B cell (primary cell): Measurements from ENCODE around the gene RIC3. TPM values are rescaled to one million over a fixed set of nuclear protein-coding genes. Genes with fewer than 3 reads are reported as not detected.

Experiments
- ATAC-seq: fragments of 200-7000 bp; cut with Tn5 transposase; one replicate; pipeline ENCODE4 v1.10.0; 2021; ENCODE audit warnings: low read depth, mild to moderate bottlenecking, moderate number of reproducible peaks, moderate library complexity
- CTCF ChIA-PET: fragments of 350-600 bp; sonication (Branson Sonifier 250); formaldehyde crosslinking; loops from one replicate; lab custom pipeline; 2021; ENCODE audit warnings: antibody characterized with exemption, inconsistent platforms; lab: Charles Lee
- POLR2A ChIA-PET: fragments of 350-600 bp; sonication (Branson Sonifier 250); formaldehyde crosslinking; loops from one replicate; lab custom pipeline; 2021; ENCODE audit warnings: antibody characterized with exemption; lab: Charles Lee
- DNase-seq: peaks from one replicate; pipeline ENCODE4 v3.0.0; 2013
- H2AFZ ChIP-seq: 2 replicates; pipeline ENCODE4 v1.6.1; 2012; ENCODE audit warnings: mild to moderate bottlenecking, low read depth, low read length; ENCODE audit not compliant: insufficient read depth, poor library complexity, severe bottlenecking
- H3K27ac ChIP-seq, 2 donors: 1 replicate in 1 of 2; 2 replicates in 1 of 2; pipeline ENCODE4 v1.5.1; 2012 to 2013; ENCODE audit warnings: low read length in 2 of 2, mild to moderate bottlenecking in 2 of 2, moderate library complexity in 1 of 2
- H3K27me3 ChIP-seq, 4 experiments: fragments of 200-600 bp in 1 of 4; sonication (generic) in 1 of 4; replicated peaks in 1 of 4; 1 replicate in 2 of 4; 2 replicates in 2 of 4; pipeline versions ENCODE4 v1.6.1 to v1.7.0; 2013 to 2016; ENCODE audit warnings: low read length in 3 of 4, mild to moderate bottlenecking in 2 of 4, mixed read lengths in 1 of 4, moderate library complexity in 1 of 4; ENCODE audit not compliant: insufficient read depth in 4 of 4, control insufficient read depth in 3 of 4; ENCODE audit errors: control extremely low read depth in 1 of 4
- H3K36me3 ChIP-seq, 2 experiments: replicated peaks in 1 of 2; 1 replicate in 1 of 2; 2 replicates in 1 of 2; pipeline versions ENCODE4 v1.6.1 to v1.7.1; 2013; ENCODE audit warnings: low read length in 1 of 2; ENCODE audit not compliant: insufficient read depth in 2 of 2, control insufficient read depth in 1 of 2; ENCODE audit errors: control extremely low read depth in 1 of 2, extremely low read depth in 1 of 2
- H3K4me1 ChIP-seq, 2 donors: fragments of 200-600 bp in 1 of 2; sonication (generic) in 1 of 2; 1 replicate in 1 of 2; 2 replicates in 1 of 2; pipeline versions ENCODE4 v1.5.1 to v1.6.1; 2013 to 2017; ENCODE audit warnings: low read length in 2 of 2; ENCODE audit not compliant: control insufficient read depth in 2 of 2, insufficient read depth in 2 of 2
- H3K4me2 ChIP-seq: replicated peaks from 2 replicates; pipeline ENCODE3; 2012; ENCODE audit warnings: mild to moderate bottlenecking, low read depth, low read length; ENCODE audit not compliant: poor library complexity, severe bottlenecking
- H3K4me3 ChIP-seq, 5 experiments: fragments of 200-600 bp in 1 of 5; sonication (generic) in 1 of 5; 1 replicate in 3 of 5; 2 replicates in 2 of 5; pipeline versions ENCODE4 v1.5.1 to v1.7.0; 2011 to 2016; ENCODE audit warnings: low read length in 4 of 5, mild to moderate bottlenecking in 4 of 5, low read depth in 2 of 5, control low read depth in 1 of 5, moderate library complexity in 1 of 5; ENCODE audit not compliant: insufficient read depth in 1 of 5; ENCODE audit errors: control extremely low read depth in 1 of 5, extremely low read depth in 1 of 5
- H3K79me2 ChIP-seq: fragments of 200-600 bp; sonication (generic); one replicate; pipeline ENCODE4 v1.6.0; 2016; ENCODE audit warnings: low read length; ENCODE audit not compliant: control insufficient read depth, insufficient read depth
- H3K9ac ChIP-seq: fragments of 200-600 bp; sonication (generic); 2 replicates; pipeline ENCODE4 v1.6.1; 2017; ENCODE audit warnings: mild to moderate bottlenecking, low read length, moderate library complexity
- H3K9me3 ChIP-seq, 3 donors: one replicate each; pipeline versions ENCODE4 v1.6.1 to v1.7.1; 2013; ENCODE audit warnings: low read length in 2 of 3; ENCODE audit not compliant: control insufficient read depth in 2 of 3, insufficient read depth in 1 of 3; ENCODE audit errors: control extremely low read depth in 1 of 3
- H4K20me1 ChIP-seq: 2 replicates; pipeline ENCODE4 v1.6.0; 2012; ENCODE audit warnings: mild to moderate bottlenecking, low read length; ENCODE audit not compliant: insufficient read depth, control insufficient read depth, poor library complexity, severe bottlenecking
- H3K27ac Mint-ChIP-seq: one replicate; pipeline ENCODE4 v1.8.0; 2021; ENCODE audit warnings: mixed read lengths
- H3K27me3 Mint-ChIP-seq: one replicate; pipeline ENCODE4 v1.8.0; 2021; ENCODE audit warnings: mixed read lengths
- H3K4me1 Mint-ChIP-seq: one replicate; pipeline ENCODE4 v1.8.0; 2021; ENCODE audit warnings: mixed read lengths
- H3K4me3 Mint-ChIP-seq: one replicate; pipeline ENCODE4 v1.8.0; 2021; ENCODE audit warnings: mixed read lengths
- H3K9me3 Mint-ChIP-seq: one replicate; pipeline ENCODE4 v1.8.0; 2022; ENCODE audit warnings: mixed read lengths; ENCODE audit not compliant: insufficient read depth
- EZH2 ChIP-seq: IDR thresholded peaks from 2 replicates; pipeline ENCODE4 v1.6.1; 2012; ENCODE audit warnings: borderline replicate concordance, low read depth, mild to moderate bottlenecking, moderate library complexity, low read length; ENCODE audit not compliant: insufficient read depth, poor library complexity, severe bottlenecking
- WGBS: methylation state at CpG from one replicate; pipeline ENCODE4 v1.1.5; 2013; ENCODE audit warnings: missing lambda C conversion rate; ENCODE audit not compliant: insufficient coverage; 5-methylcytosine and 5-hydroxymethylcytosine counted together
- intact Hi-C: fragments of 100-400 bp; cut with micrococcal nuclease; formaldehyde crosslinking; loops from one replicate; pipeline ENCODE4 v1.10.0; 2022
- polyA plus RNA-seq: library from polyadenylated mRNA; depleted of rRNA; stranded (reverse); fragments of >200 nt; gene quantifications from 2 replicates; pipeline ENCODE4 v1.2.3, GENCODE V29; 2012
- total RNA-seq, 2 donors: library from RNA; stranded (reverse); fragments of 120-200 nt in 1 of 2; gene quantifications; 1 replicate in 1 of 2; 2 replicates in 1 of 2; pipeline versions ENCODE4 v1.2.3 to v1.2.4, GENCODE V29; 2013 to 2022
- TF ChIP-seq, protein P1 (sequence below): fragments of 200-600 bp; IDR thresholded peaks from one replicate; pipeline ENCODE4 v1.8.0; 2022; ENCODE audit warnings: antibody characterized with exemption, mild to moderate bottlenecking

Gene RIC3
- total and polyA plus RNA-seq, 2 donors (not counting 1 experiment from before 2014, with no cell fraction given): 62.4 to 74.6 TPM

- peak overlapping the region; percentile 34 for H3K4me2 ChIP-seq
- H3K36me3 ChIP-seq: no peaks in the 10 kb centered on the region
- peak; percentile 29 for DNase-seq
- peaks cover 0 to 5% (median 0%) of the 10 kb centered on the region in 4 experiments for H3K27me3 ChIP-seq
- no peak overlapping the region for H3K27ac Mint-ChIP-seq
- intact Hi-C loops: no loop called here
- H3K79me2 ChIP-seq: no peaks in the 10 kb centered on the region
- H3K9me3 ChIP-seq: no peaks in the 10 kb centered on the region
- ChIA-PET CTCF (interaction anchor here (0.8 kb wide), 1 partner anchor 10 kb away, joined by 3 read pairs; no protein-coding TSS in a partner anchor), POLR2A (no interaction called here)
- ATAC-seq: peak; percentile 21
- no peak overlapping the region for H3K4me3 ChIP-seq
- no peaks in the 10 kb centered on the region for H3K9me3 Mint-ChIP-seq
- WGBS: no CpG with 5 or more reads among the region's 3 CpGs
- H3K27ac ChIP-seq: no peak overlapping the region
- H3K27me3 Mint-ChIP-seq: peaks cover 46% of the 10 kb centered on the region
- H2AFZ ChIP-seq: no peak overlapping the region
- TF ChIP-seq, protein P1, sequence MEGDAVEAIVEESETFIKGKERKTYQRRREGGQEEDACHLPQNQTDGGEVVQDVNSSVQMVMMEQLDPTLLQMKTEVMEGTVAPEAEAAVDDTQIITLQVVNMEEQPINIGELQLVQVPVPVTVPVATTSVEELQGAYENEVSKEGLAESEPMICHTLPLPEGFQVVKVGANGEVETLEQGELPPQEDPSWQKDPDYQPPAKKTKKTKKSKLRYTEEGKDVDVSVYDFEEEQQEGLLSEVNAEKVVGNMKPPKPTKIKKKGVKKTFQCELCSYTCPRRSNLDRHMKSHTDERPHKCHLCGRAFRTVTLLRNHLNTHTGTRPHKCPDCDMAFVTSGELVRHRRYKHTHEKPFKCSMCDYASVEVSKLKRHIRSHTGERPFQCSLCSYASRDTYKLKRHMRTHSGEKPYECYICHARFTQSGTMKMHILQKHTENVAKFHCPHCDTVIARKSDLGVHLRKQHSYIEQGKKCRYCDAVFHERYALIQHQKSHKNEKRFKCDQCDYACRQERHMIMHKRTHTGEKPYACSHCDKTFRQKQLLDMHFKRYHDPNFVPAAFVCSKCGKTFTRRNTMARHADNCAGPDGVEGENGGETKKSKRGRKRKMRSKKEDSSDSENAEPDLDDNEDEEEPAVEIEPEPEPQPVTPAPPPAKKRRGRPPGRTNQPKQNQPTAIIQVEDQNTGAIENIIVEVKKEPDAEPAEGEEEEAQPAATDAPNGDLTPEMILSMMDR: peak; percentile 40
- TF ChIP-seq EZH2: no peak
- H3K4me3 Mint-ChIP-seq: no peak overlapping the region
- H3K9ac ChIP-seq: no peak overlapping the region
- H3K4me1 ChIP-seq: peaks cover 5 to 7% of the 10 kb centered on the region in 2 donors
- peaks cover 2% of the 10 kb centered on the region for H3K4me1 Mint-ChIP-seq
- H4K20me1 ChIP-seq: no peaks in the 10 kb centered on the region
These were observed 98.3 kb downstream of the RIC3 start for GRCh38 chr11:8070417-8071115.

DNA sequence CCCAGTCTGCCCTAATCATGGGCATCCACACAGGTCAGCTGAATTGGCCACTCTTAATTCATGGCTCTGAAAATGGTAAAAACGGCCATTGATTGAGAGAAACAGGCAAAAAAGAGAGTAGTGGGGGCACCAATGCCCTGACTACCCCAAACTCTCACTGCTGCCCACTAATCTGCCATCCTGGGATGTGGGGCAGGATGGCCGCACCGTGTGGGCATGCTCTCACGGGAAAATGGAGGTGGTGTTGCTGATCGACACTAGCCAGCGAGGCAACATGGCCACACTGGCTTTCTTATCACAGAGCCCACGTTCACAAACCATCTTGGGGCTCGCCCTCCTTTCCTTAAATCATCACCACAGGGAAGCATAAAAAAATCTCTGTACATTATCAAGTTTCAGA is 99.1 kb downstream of the RIC3 start:
- Mint-ChIP-seq H3K27me3 (peaks cover 46% of the 10 kb centered on the region), H3K9me3 (no peaks in the 10 kb centered on the region), H3K4me3 (no peak overlapping the region), H3K4me1 (peaks cover 2% of the 10 kb centered on the region), H3K27ac (no peak overlapping the region)
- H3K4me2 ChIP-seq: no peak overlapping the region
- no peak overlapping the region for H3K9ac ChIP-seq
- H3K79me2 ChIP-seq: no peaks in the 10 kb centered on the region
- H3K4me1 ChIP-seq: peaks cover 5 to 7% of the 10 kb centered on the region in 2 donors
- no peak for ATAC-seq
- DNase-seq: no peak
- H3K27me3 ChIP-seq: peaks cover 0 to 5% (median 0%) of the 10 kb centered on the region in 4 experiments
- H3K9me3 ChIP-seq: no peaks in the 10 kb centered on the region
- H2AFZ ChIP-seq: no peak overlapping the region
- no peak overlapping the region for H3K27ac ChIP-seq
- H3K36me3 ChIP-seq: no peaks in the 10 kb centered on the region
- no peaks in the 10 kb centered on the region for H4K20me1 ChIP-seq
- POLR2A ChIA-PET: no interaction called here
- WGBS: 86% methylated on average over 6 of the region's 8 CpGs
- CTCF ChIA-PET: interaction anchor here (0.6 kb wide), 1 partner anchor 239 kb away, joined by 5 read pairs; no protein-coding TSS in a partner anchor
- H3K4me3 ChIP-seq: no peak overlapping the region
- intact Hi-C loops: no loop called here
- TF ChIP-seq EZH2: no peak
- TF ChIP-seq, protein P1: no peak
